NB4 (cell line): ENCODE measurements around the gene KLHL26.

Experiments
- POLR2A ChIP-seq: IDR thresholded peaks from 2 replicates; pipeline ENCODE4 v1.6.1; 2011; ENCODE audit warnings: mild to moderate bottlenecking; ENCODE audit not compliant: insufficient read length; ENCODE audit errors: extremely low read depth
- TF ChIP-seq, protein P1 (sequence below): IDR thresholded peaks from one replicate; pipeline ENCODE4 v1.5.1; 2012; ENCODE audit warnings: low read depth, low read length

DNA sequence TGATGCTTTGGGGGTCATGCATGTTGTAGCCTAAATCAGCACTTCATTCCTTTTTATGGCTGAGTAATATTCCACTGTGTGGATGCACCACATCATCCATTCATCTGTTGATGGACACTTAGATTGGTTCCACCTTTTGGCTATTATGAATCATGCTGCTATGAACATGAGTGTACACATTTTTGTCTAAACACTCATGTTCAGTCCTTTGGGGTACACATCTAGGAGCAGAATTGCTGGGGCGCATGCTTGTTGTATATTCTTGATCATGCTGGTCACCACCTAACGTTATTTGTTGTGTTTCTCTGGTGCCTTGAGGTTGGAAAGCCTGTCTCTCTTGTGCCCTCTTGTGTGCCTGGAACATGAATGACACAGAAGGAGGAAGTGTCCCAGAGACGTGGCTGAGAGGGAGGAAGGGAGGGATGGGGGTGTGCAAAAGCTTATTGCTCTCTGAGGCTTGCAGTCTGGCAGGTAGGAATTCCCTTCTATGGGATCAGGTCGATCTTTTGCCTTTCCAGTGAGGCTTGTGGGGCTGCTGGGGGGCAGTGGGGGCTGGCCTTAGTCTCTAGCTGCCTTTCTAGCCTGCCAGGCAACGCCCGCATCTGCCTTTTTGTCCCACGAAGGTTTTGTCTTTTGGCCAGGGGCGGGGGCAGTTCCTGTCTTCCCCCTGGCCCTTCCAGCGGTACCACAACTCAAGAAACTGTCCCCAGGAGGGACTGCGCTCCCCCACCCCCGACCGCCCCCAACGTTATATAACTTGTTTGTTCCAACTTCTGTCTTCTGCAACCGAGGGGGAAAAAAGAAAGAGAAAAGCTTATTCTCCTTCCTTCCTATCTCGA, 7.6 kb downstream of the KLHL26 start:
- TF ChIP-seq, protein P1, sequence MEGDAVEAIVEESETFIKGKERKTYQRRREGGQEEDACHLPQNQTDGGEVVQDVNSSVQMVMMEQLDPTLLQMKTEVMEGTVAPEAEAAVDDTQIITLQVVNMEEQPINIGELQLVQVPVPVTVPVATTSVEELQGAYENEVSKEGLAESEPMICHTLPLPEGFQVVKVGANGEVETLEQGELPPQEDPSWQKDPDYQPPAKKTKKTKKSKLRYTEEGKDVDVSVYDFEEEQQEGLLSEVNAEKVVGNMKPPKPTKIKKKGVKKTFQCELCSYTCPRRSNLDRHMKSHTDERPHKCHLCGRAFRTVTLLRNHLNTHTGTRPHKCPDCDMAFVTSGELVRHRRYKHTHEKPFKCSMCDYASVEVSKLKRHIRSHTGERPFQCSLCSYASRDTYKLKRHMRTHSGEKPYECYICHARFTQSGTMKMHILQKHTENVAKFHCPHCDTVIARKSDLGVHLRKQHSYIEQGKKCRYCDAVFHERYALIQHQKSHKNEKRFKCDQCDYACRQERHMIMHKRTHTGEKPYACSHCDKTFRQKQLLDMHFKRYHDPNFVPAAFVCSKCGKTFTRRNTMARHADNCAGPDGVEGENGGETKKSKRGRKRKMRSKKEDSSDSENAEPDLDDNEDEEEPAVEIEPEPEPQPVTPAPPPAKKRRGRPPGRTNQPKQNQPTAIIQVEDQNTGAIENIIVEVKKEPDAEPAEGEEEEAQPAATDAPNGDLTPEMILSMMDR = peak; percentile 55
- TF ChIP-seq POLR2A = no peak
